ENCODE results near the gene ARHGEF17. TPM values are rescaled to one million over a fixed set of nuclear protein-coding genes. Genes with fewer than 3 reads are reported as not detected.

The ARHGEF17 gene
- total RNA-seq, 4 donors from 2014 or later: 12.0 to 44.9 (median 27.1) TPM

DNA sequence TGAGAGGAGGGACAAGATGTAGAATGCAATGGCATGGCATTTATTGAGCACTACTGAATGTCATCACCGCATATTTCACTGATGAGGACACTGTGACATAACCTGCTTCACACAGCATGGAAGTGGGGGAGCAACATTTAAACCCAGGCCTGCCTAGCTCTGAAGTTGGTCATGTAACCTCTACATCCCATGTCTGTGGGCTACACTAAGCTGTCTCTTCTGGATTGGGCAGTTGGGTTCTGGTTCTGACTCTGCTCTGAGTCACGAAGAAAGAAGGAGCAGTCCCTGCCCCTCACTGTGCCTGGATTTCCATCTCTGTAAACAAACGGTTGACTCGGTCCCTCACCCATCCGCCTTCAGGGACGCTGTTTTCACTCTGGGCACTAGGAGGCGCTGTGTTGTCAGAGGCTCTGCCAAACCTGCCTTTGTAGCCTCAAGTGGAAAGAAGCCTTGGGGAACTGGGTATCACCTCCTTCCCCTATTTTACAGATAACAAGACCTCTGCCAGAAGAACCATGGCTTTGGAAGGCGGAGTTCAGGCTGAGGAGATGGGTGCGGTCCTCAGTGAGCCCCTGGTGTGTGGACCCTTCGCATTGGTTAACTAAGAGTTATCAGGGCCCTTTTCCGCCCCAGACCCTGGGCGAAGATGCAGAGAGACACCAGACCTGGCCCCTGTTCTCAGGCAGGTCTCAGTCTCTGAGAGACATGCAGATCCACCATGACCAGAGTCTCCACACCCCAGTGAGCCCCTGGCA, 12.7 kb upstream of the ARHGEF17 start:
- Histone ChIP-seq H3K36me3 (no peaks in the 10 kb centered on the region), H3K9me3 (no peaks in the 10 kb centered on the region), H3K4me1 (no peaks in the 10 kb centered on the region), H3K4me3 (no peak overlapping the region), H3K27ac (no peak overlapping the region), H3K27me3 (no peaks in the 10 kb centered on the region)
- TF ChIP-seq EP300 (IDR thresholded peaks at IDR 0.05; ENCODE audit: low read depth) (no peak), POLR2A (IDR thresholded peaks at IDR 0.05) (no peak), POLR2AphosphoS5 (IDR thresholded peaks at IDR 0.05) (no peak)
- TF ChIP-seq, protein P1, sequence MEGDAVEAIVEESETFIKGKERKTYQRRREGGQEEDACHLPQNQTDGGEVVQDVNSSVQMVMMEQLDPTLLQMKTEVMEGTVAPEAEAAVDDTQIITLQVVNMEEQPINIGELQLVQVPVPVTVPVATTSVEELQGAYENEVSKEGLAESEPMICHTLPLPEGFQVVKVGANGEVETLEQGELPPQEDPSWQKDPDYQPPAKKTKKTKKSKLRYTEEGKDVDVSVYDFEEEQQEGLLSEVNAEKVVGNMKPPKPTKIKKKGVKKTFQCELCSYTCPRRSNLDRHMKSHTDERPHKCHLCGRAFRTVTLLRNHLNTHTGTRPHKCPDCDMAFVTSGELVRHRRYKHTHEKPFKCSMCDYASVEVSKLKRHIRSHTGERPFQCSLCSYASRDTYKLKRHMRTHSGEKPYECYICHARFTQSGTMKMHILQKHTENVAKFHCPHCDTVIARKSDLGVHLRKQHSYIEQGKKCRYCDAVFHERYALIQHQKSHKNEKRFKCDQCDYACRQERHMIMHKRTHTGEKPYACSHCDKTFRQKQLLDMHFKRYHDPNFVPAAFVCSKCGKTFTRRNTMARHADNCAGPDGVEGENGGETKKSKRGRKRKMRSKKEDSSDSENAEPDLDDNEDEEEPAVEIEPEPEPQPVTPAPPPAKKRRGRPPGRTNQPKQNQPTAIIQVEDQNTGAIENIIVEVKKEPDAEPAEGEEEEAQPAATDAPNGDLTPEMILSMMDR (IDR thresholded peaks at IDR 0.05): peak; percentile 73 to 87 (median 79)
- DNase-seq: peak; percentile 76
- WGBS, 2 donors (ENCODE audit: low coverage in 1 of 2): 35 to 60% methylated on average over 1 to 12 of the region's 12 CpGs
- in situ Hi-C loops (cut with MboI; ENCODE audit: low pct_ligation_motif_present in 1 of 4, low pct_unique_long_range_greater_than_20kb in 1 of 4, low sequenced_read_pairs in 3 of 4) (no loop called here), intact Hi-C loops (cut with DNase I; ENCODE audit: low total_unique reads) (no loop called here)

DNA sequence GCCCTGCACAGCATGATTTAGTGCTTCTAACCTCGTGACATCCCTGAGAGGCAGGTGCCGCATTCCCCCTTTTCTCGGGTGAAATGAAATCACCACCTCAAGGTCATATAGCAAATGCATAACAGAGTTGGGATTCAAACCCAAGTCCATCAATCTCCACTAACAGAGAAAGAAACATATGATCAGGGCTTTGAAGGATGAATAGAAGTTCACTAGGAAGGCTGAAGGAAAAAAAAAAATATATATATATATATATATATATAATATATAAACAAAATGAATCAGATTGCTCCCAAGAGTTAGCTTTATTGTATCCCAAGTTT, 12.1 kb upstream of the ARHGEF17 start:
- H3K4me3 ChIP-seq: no peak overlapping the region
- no peak for DNase-seq
- H3K36me3 ChIP-seq: no peaks in the 10 kb centered on the region
- WGBS, 2 donors (ENCODE audit: low coverage in 1 of 2): 92% methylated on average over 3 of the region's 3 CpGs; no CpG with 5 or more reads in 1 of the 2 donors
- no peaks in the 10 kb centered on the region for H3K9me3 ChIP-seq
- no peaks in the 10 kb centered on the region for H3K27me3 ChIP-seq
- no peak overlapping the region for H3K27ac ChIP-seq
- no peak for TF ChIP-seq EP300 (IDR thresholded peaks at IDR 0.05; ENCODE audit: low read depth)
- no peak for TF ChIP-seq POLR2AphosphoS5 (IDR thresholded peaks at IDR 0.05)
- in situ Hi-C loops (cut with MboI; ENCODE audit: low pct_ligation_motif_present in 1 of 4, low pct_unique_long_range_greater_than_20kb in 1 of 4, low sequenced_read_pairs in 3 of 4) (no loop called here), intact Hi-C loops (cut with DNase I; ENCODE audit: low total_unique reads) (no loop called here)
- H3K4me1 ChIP-seq: no peaks in the 10 kb centered on the region

DNA sequence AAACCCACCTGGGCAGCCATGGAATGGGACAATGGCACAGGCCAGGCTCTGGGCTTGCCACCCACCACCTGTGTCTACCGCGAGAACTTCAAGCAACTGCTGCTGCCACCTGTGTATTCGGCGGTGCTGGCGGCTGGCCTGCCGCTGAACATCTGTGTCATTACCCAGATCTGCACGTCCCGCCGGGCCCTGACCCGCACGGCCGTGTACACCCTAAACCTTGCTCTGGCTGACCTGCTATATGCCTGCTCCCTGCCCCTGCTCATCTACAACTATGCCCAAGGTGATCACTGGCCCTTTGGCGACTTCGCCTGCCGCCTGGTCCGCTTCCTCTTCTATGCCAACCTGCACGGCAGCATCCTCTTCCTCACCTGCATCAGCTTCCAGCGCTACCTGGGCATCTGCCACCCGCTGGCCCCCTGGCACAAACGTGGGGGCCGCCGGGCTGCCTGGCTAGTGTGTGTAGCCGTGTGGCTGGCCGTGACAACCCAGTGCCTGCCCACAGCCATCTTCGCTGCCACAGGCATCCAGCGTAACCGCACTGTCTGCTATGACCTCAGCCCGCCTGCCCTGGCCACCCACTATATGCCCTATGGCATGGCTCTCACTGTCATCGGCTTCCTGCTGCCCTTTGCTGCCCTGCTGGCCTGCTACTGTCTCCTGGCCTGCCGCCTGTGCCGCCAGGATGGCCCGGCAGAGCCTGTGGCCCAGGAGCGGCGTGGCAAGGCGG, 11.4 kb upstream of the ARHGEF17 start:
- intact Hi-C loops (cut with DNase I; ENCODE audit: low total_unique reads): no loop called here
- H3K4me3 ChIP-seq: no peak overlapping the region
- in situ Hi-C loops (cut with MboI; ENCODE audit: low pct_ligation_motif_present in 1 of 4, low pct_unique_long_range_greater_than_20kb in 1 of 4, low sequenced_read_pairs in 3 of 4): no loop called here
- DNase-seq: no peak
- no peaks in the 10 kb centered on the region for H3K36me3 ChIP-seq
- no peaks in the 10 kb centered on the region for H3K9me3 ChIP-seq
- WGBS, 2 donors (ENCODE audit: low coverage in 1 of 2): 90 to 92% methylated on average over 4 to 33 of the region's 35 CpGs
- H3K27ac ChIP-seq: no peak overlapping the region
- H3K4me1 ChIP-seq: no peaks in the 10 kb centered on the region
- TF ChIP-seq EP300 (IDR thresholded peaks at IDR 0.05; ENCODE audit: low read depth): no peak
- no peak for TF ChIP-seq POLR2AphosphoS5 (IDR thresholded peaks at IDR 0.05)
- no peak for TF ChIP-seq POLR2A (IDR thresholded peaks at IDR 0.05)
- TF ChIP-seq, protein P1 (IDR thresholded peaks at IDR 0.05): no peak
- no peaks in the 10 kb centered on the region for H3K27me3 ChIP-seq

DNA sequence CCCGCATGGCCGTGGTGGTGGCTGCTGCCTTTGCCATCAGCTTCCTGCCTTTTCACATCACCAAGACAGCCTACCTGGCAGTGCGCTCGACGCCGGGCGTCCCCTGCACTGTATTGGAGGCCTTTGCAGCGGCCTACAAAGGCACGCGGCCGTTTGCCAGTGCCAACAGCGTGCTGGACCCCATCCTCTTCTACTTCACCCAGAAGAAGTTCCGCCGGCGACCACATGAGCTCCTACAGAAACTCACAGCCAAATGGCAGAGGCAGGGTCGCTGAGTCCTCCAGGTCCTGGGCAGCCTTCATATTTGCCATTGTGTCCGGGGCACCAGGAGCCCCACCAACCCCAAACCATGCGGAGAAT, 10.9 kb upstream of the ARHGEF17 start:
- H3K9me3 ChIP-seq: no peaks in the 10 kb centered on the region
- 92 to 94% methylated on average over 6 to 17 of the region's 18 CpGs for WGBS, 2 donors (ENCODE audit: low coverage in 1 of 2)
- H3K4me1 ChIP-seq: no peaks in the 10 kb centered on the region
- H3K27me3 ChIP-seq: no peaks in the 10 kb centered on the region
- intact Hi-C loops (cut with DNase I; ENCODE audit: low total_unique reads): no loop called here
- DNase-seq: no peak
- in situ Hi-C loops (cut with MboI; ENCODE audit: low pct_ligation_motif_present in 1 of 4, low pct_unique_long_range_greater_than_20kb in 1 of 4, low sequenced_read_pairs in 3 of 4): no loop called here
- H3K4me3 ChIP-seq: no peak overlapping the region
- no peaks in the 10 kb centered on the region for H3K36me3 ChIP-seq
- TF ChIP-seq EP300 (IDR thresholded peaks at IDR 0.05; ENCODE audit: low read depth) (no peak), POLR2A (IDR thresholded peaks at IDR 0.05) (no peak), POLR2AphosphoS5 (IDR thresholded peaks at IDR 0.05) (no peak)
- TF ChIP-seq, protein P1 (IDR thresholded peaks at IDR 0.05): no peak
- H3K27ac ChIP-seq: no peak overlapping the region

Data from transverse colon (tissue), 4 donors.